HEK293 (cell line): ENCODE data around the gene CHST8.

Experiments used
- CTCF ChIP-seq: fragments of 450-650 bp; formaldehyde crosslinking; IDR thresholded peaks from 2 replicates; pipeline ENCODE4 v1.5.1; 2016; ENCODE audit warnings: missing biosample characterization, missing genetic modification characterization
- PATZ1 ChIP-seq: fragments of 450-650 bp; formaldehyde crosslinking; IDR thresholded peaks from 2 replicates; pipeline ENCODE4 v1.5.1; 2016; ENCODE audit warnings: missing biosample characterization, missing genetic modification characterization
- PBX3 ChIP-seq: sonication (generic); formaldehyde crosslinking; IDR thresholded peaks from 2 replicates; pipeline ENCODE4 v1.8.1; 2022; ENCODE audit warnings: mild to moderate bottlenecking, moderate library complexity, missing genetic modification reagents
- TCF7L2 ChIP-seq: IDR thresholded peaks from 2 replicates; pipeline ENCODE4 v1.6.1; 2011; ENCODE audit warnings: low read depth, mild to moderate bottlenecking, inconsistent platforms, low read length, moderate library complexity, borderline replicate concordance
- ZBTB1 ChIP-seq: fragments of 450-650 bp; formaldehyde crosslinking; IDR thresholded peaks from 2 replicates; pipeline ENCODE4 v1.5.1; 2016; ENCODE audit warnings: missing biosample characterization, missing genetic modification characterization
- ZNF10 ChIP-seq: fragments of 450-650 bp; formaldehyde crosslinking; IDR thresholded peaks from 2 replicates; pipeline ENCODE4 v1.5.1; 2017; ENCODE audit warnings: missing biosample characterization, missing genetic modification characterization
- ZNF140 ChIP-seq: fragments of 450-650 bp; formaldehyde crosslinking; IDR thresholded peaks from 2 replicates; pipeline ENCODE4 v1.5.1; 2016; ENCODE audit warnings: missing biosample characterization, missing genetic modification characterization
- ZNF26 ChIP-seq: fragments of 450-650 bp; formaldehyde crosslinking; IDR thresholded peaks from 2 replicates; pipeline ENCODE4 v1.5.1; 2016; ENCODE audit warnings: missing biosample characterization, missing genetic modification characterization
- ZNF639 ChIP-seq: fragments of 450-650 bp; formaldehyde crosslinking; IDR thresholded peaks from 2 replicates; pipeline ENCODE4 v1.5.1; 2016; ENCODE audit warnings: missing biosample characterization, missing genetic modification characterization

GRCh38 chr19:33803383-33803782, 181.6 kb downstream of the CHST8 start:
- no peak for TF ChIP-seq PATZ1 (tag by site-specific recombination)
- TF ChIP-seq ZBTB1 (tag by site-specific recombination) = no peak
- TF ChIP-seq CTCF = no peak
- no peak for TF ChIP-seq ZNF26 (tag by site-specific recombination)
- no peak for TF ChIP-seq ZNF639 (tag by site-specific recombination)
- no peak for TF ChIP-seq TCF7L2
- no peak for TF ChIP-seq ZNF10 (tag by site-specific recombination)
- no peak for TF ChIP-seq ZNF140 (tag by site-specific recombination)
- no peak for TF ChIP-seq PBX3 (CRISPR knock-in tag)
